Left lung (tissue), 10 donors: ENCODE results near the gene SPHK1. TPM values are rescaled to one million over a fixed set of nuclear protein-coding genes. Genes with fewer than 3 reads are reported as not detected.

Source experiments
- ATAC-seq: fragments of 200-7000 bp; cut with Tn5 transposase; one replicate; pipeline ENCODE4 v1.9.1; 2020; ENCODE audit warnings: moderate library complexity
- DNase-seq, 4 donors: peaks; one replicate each; pipeline ENCODE4 v3.0.0-alpha.2; 2013 to 2020
- H3K27ac ChIP-seq, 2 donors: fragments of 200-600 bp; sonication (generic) in 1 of 2; one replicate each; pipeline versions ENCODE4 v1.5.0 to v1.8.0; 2020 to 2021
- H3K27me3 ChIP-seq, 2 donors: fragments of 200-600 bp; sonication (generic) in 1 of 2; one replicate each; pipeline versions ENCODE4 v1.5.0 to v1.8.0; 2020 to 2021
- H3K36me3 ChIP-seq, 2 donors: fragments of 200-600 bp; sonication (generic) in 1 of 2; one replicate each; pipeline versions ENCODE4 v1.5.0 to v1.8.0; 2020 to 2021
- H3K4me1 ChIP-seq, 2 donors: fragments of 200-600 bp; one replicate each; pipeline ENCODE4 v1.8.0; 2021
- H3K4me3 ChIP-seq, 2 donors: fragments of 200-600 bp; sonication (generic) in 1 of 2; one replicate each; pipeline versions ENCODE4 v1.5.0 to v1.8.0; 2020 to 2021; ENCODE audit warnings: mild to moderate bottlenecking in 1 of 2
- H3K9me3 ChIP-seq, 2 donors: fragments of 200-600 bp; sonication (generic) in 1 of 2; one replicate each; pipeline versions ENCODE4 v1.5.0 to v1.8.0; 2020 to 2021
- intact Hi-C, 2 donors: fragments of 100-400 bp; cut with DNase I; formaldehyde crosslinking; loops; one replicate each; pipeline versions ENCODE4 v1.11.2 to v1.14.2; 2022
- polyA plus RNA-seq, 6 donors: library from polyadenylated mRNA; unstranded; fragments of 120-200 nt; gene quantifications; one replicate each; pipeline ENCODE4 v1.2.1, GENCODE V29; 2013; ENCODE audit not compliant: insufficient read length in 6 of 6
- total RNA-seq, 2 donors: library from RNA; stranded (reverse); fragmentation: NEBNext Ultra II Directional; extraction: Animal tissue kit (Norgen Biotek cat#: 25700); gene quantifications; one replicate each; pipeline ENCODE4 v1.2.1, GENCODE V29; 2021
- TF ChIP-seq, protein P1 (sequence below), 2 donors: fragments of 200-600 bp; sonication (generic) in 1 of 2; IDR thresholded peaks; one replicate each; pipeline versions ENCODE4 v1.5.0 to v1.8.0; 2021; ENCODE audit warnings: antibody characterized with exemption in 2 of 2
- donor health status: DM: no; HTN: yes; CAD: no.
- donor health status: DM: no; HTN: no; CAD: no.

SPHK1 gene
- total and polyA plus RNA-seq, 8 donors: 4.4 to 35.1 (median 5.7) TPM

DNA sequence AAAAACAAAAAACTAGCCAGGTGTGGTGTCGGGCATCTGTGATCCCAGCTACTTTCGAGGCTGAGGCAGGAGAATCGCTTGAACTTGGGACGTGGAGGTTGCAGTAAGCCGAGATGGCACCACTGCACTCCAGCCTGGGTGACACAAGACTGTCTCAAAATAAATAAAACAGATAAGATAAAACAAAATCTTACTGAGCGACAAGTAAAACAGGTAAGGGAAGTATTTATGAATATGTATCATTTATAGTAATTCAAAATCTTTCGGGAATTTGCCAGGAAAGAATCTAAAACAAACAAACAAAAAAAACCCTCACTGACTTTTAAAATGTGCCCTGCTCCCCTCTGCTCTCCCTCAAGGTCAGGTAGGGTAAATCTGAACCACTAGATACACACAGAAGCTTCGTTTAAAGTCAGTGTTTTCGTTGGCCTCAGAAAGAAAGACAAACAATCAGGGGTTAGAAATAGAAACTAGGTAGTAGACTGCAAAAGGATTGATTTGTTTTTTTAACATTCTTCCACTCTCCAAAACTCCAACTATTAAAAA lies 32.8 kb upstream of the SPHK1 start:
- Histone ChIP-seq H3K27ac (no peak overlapping the region), H3K36me3 (peaks cover 0 to 16% of the 10 kb centered on the region in 2 donors), H3K4me3 (peak overlapping the region in 1 of 2 donors; percentile 97), H3K27me3 (no peaks in the 10 kb centered on the region), H3K9me3 (no peaks in the 10 kb centered on the region), H3K4me1 (peaks cover 3 to 25% of the 10 kb centered on the region in 2 donors)
- DNase-seq (no peak), ATAC-seq (no peak)
- intact Hi-C loops: no loop called here
- TF ChIP-seq, protein P1, sequence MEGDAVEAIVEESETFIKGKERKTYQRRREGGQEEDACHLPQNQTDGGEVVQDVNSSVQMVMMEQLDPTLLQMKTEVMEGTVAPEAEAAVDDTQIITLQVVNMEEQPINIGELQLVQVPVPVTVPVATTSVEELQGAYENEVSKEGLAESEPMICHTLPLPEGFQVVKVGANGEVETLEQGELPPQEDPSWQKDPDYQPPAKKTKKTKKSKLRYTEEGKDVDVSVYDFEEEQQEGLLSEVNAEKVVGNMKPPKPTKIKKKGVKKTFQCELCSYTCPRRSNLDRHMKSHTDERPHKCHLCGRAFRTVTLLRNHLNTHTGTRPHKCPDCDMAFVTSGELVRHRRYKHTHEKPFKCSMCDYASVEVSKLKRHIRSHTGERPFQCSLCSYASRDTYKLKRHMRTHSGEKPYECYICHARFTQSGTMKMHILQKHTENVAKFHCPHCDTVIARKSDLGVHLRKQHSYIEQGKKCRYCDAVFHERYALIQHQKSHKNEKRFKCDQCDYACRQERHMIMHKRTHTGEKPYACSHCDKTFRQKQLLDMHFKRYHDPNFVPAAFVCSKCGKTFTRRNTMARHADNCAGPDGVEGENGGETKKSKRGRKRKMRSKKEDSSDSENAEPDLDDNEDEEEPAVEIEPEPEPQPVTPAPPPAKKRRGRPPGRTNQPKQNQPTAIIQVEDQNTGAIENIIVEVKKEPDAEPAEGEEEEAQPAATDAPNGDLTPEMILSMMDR (IDR thresholded peaks at IDR 0.05): no peak

DNA sequence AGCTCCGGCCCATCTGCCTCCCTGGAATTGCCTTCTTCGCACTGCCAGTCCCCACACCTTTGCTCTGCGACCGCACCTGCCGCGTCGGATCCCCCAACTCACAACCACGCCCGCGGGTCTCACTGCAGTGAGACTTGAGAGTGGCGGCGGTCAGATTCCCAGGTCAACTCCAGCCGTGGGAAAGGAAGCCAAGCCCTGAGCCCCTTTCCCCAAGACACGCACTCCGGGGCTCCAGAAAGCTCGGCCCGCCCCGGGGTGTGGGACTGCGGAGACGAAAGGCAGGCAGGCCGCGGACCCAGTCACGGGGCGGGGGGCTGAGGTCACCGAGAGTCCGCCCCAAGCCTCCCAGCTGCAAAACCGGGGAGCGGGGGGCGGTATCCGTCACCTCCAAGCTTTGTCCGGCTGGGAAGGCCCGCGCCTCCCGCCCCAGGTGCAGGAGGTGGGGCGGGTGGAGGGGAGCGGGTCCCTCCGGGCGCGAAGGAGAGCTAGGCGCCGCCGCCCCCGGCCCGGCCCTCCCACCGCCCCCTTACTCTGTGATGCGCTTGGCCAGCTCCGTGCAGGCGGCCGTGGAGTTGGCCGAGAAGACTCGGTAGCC lies 31.3 kb upstream of the SPHK1 start:
- peaks cover 0 to 1% of the 10 kb centered on the region in 2 donors for H3K36me3 ChIP-seq
- intact Hi-C loops: no loop called here
- DNase-seq: peak in 2 of 4 donors; percentile 34 to 86
- H3K4me1 ChIP-seq: peaks cover 3 to 25% of the 10 kb centered on the region in 2 donors
- H3K9me3 ChIP-seq: no peaks in the 10 kb centered on the region
- peak overlapping the region; percentile 90 for H3K27ac ChIP-seq
- peak overlapping the region; percentile 97 for H3K4me3 ChIP-seq
- H3K27me3 ChIP-seq: no peaks in the 10 kb centered on the region
- TF ChIP-seq, protein P1 (IDR thresholded peaks at IDR 0.05): no peak
- peak; percentile 49 for ATAC-seq

DNA sequence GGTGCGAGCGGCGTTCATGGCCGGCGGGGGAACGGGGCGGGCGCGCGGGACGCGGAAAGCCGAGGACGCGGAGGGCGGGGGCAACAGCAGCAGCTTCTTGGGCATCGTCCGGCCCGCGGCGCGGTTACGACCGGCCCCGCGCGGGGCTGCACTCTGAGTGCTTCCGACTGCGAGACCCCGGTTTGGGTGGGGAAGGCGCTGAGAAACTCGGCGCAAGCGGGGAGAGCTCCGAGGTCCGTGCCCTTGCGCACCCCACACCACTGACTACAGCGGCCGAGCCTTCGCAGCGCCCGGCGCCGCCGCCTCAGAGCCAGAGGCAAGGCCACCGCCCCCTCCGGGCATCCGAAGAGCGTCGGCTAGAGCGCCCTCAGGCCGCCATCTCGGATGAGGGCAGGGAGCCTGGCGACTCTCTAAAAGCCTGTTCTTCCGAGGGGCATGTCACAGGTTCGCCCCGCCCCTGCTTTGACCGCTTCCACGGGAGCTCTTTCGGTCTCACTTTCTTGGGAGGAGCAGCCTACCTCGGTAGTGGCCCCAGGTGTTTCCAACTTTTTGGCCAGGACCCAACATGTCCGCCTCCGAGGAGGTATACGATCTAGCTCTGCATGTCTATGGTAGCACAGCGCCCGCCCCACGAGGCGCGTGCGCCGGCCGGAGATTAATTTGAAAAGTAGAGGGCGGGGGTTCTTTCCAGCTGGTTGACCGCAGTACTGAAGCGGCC lies 30.7 kb upstream of the SPHK1 start, which contains the start of gene PRPSAP1:
PRPSAP1 (minus strand) TSS at position 318 of the 718 bp plus-strand sequence; CDS start at position 105, 213 bp downstream.
- H3K4me3 ChIP-seq: peak within 1 kb of the TSS; percentile 97
- DNase-seq (peak; percentile 89 to 97 (median 94)), ATAC-seq (peak; percentile 98)
- no peaks in the 10 kb centered on the region for H3K36me3 ChIP-seq
- peak within 1 kb of the TSS; percentile 90 for H3K27ac ChIP-seq
- TF ChIP-seq, protein P1 (IDR thresholded peaks at IDR 0.05): peak; percentile 24 to 52
- H3K4me1 ChIP-seq: peaks cover 3 to 25% of the 10 kb centered on the region in 2 donors
- no peaks in the 10 kb centered on the region for H3K9me3 ChIP-seq
- intact Hi-C loops: no loop called here
- no peaks in the 10 kb centered on the region for H3K27me3 ChIP-seq

DNA sequence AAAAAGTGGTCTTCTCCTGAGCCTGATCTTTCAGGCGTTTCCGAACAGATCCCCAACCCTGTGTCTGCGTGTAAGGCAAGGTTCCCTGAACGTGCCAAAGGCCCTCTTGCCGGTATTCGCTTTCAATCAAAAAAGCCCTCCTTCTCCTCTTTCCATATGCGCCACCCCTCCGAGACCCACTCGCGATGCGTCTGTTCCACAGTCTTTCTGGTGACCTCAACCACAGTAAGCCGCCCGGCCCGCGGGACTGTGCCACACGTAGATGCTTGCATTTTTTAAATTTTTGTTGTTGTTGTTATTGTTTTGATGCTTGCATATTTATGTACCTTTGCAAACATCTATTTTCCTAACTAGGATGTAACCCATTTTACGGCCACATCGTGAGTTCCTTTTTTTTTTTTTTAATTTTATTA lies 30.1 kb upstream of the SPHK1 start:
- peak in 1 of 4 donors; percentile 61 for DNase-seq
- ATAC-seq: no peak
- intact Hi-C loops: no loop called here
- H3K27ac ChIP-seq: peak overlapping the region; percentile 90
- TF ChIP-seq, protein P1 (IDR thresholded peaks at IDR 0.05): no peak
- H3K27me3 ChIP-seq: no peaks in the 10 kb centered on the region
- H3K9me3 ChIP-seq: no peaks in the 10 kb centered on the region
- H3K4me3 ChIP-seq: peak overlapping the region; percentile 97
- no peaks in the 10 kb centered on the region for H3K36me3 ChIP-seq
- H3K4me1 ChIP-seq: peaks cover 3 to 25% of the 10 kb centered on the region in 2 donors

DNA sequence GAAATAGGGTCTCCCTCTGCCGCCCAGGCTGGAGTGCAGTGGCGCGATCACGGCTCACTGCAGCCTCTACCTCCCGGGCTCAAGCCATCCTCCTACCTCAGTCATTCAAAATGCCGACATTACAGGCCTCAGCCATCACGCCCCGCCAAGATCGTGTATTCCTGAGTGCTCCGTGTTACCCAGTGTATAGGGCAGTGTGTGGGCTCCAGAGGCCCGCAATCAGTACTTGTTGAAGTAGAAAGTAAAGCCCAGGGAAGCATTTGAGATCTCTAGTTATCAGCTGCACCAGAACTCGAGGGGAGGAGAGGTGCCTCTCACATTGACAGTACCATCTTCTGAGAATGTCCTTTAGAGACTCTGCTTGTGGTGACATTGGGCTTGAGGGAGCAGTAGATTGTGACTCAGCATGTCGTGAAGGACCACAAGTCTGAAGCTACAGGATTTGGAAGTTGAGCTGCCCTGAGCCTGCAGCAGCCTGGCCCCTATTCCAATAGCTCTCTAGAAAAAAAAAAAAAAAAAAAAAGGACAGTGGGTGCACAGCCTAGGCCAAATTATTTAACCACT lies 29.6 kb upstream of the SPHK1 start:
- H3K9me3 ChIP-seq: no peaks in the 10 kb centered on the region
- peaks cover 3 to 25% of the 10 kb centered on the region in 2 donors for H3K4me1 ChIP-seq
- no peaks in the 10 kb centered on the region for H3K36me3 ChIP-seq
- H3K4me3 ChIP-seq: peak overlapping the region in 1 of 2 donors; percentile 97
- no peak overlapping the region for H3K27ac ChIP-seq
- H3K27me3 ChIP-seq: no peaks in the 10 kb centered on the region
- intact Hi-C loops: no loop called here
- DNase-seq (peak in 1 of 4 donors; percentile 27), ATAC-seq (no peak)
- TF ChIP-seq, protein P1 (IDR thresholded peaks at IDR 0.05): no peak
